ENCODE measurements around the gene OR10H1. TPM values are rescaled to one million over a fixed set of nuclear protein-coding genes. Genes with fewer than 3 reads are reported as not detected.
A peak's percentile ranks its signal among the peaks of the same experiment; 100 is the strongest.

The OR10H1 gene
- total and polyA plus RNA-seq, 4 donors, result under 0.01 TPM; not detected in 3

GRCh38 chr19:15812060-15812722, 3.3 kb downstream of the OR10H1 start:
- Histone ChIP-seq H3K36me3 (ENCODE audit: control insufficient read depth in 4 of 4, insufficient read depth in 3 of 4, low read depth in 1 of 4, low read length in 3 of 4) (no peaks in the 10 kb centered on the region), H3K27me3 (ENCODE audit: control insufficient read depth in 4 of 4, insufficient read depth in 4 of 4, low read length in 3 of 4) (peaks cover 0 to 9% (median 0%) of the 10 kb centered on the region in 4 donors), H3K9me3 (ENCODE audit: control insufficient read depth in 4 of 4, low read length in 3 of 4) (no peaks in the 10 kb centered on the region), H3K9ac (ENCODE audit: low read depth in 1 of 2, low read length in 2 of 2) (no peak overlapping the region), H3K4me1 (ENCODE audit: control insufficient read depth in 4 of 4, insufficient read depth in 4 of 4, low read length in 3 of 4) (no peaks in the 10 kb centered on the region), H3K4me3 (ENCODE audit: low read depth in 1 of 3, low read length in 3 of 3) (no peak overlapping the region), H3K27ac (ENCODE audit: low read depth in 1 of 2, low read length in 2 of 2) (no peak overlapping the region)
- WGBS, result 12% methylated on average over 6 of the region's 6 CpGs
- DNase-seq (ENCODE audit: low spot score), result no peak
- TF ChIP-seq EGR1 (IDR thresholded peaks at IDR 0.05; ENCODE audit: low read depth in 2 of 2), result no peak
- TF ChIP-seq ZBTB33 (IDR thresholded peaks at IDR 0.05), result no peak
- no peak for TF ChIP-seq YY1 (IDR thresholded peaks at IDR 0.05)
- TF ChIP-seq ATF3 (IDR thresholded peaks at IDR 0.05), result no peak
- peak; percentile 47 for TF ChIP-seq CTCF (IDR thresholded peaks at IDR 0.05; ENCODE audit: low read depth, low read length, missing input control)
- peak in 1 of 2 donors; percentile 89 for TF ChIP-seq RAD21 (IDR thresholded peaks at IDR 0.05)
- TF ChIP-seq GABPA (IDR thresholded peaks at IDR 0.05 in 1 of 2, conservative IDR thresholded peaks at IDR 0.05 in 1 of 2), result no peak
- TF ChIP-seq HNF4G (IDR thresholded peaks at IDR 0.05), result no peak
- TF ChIP-seq HNF4A (conservative IDR thresholded peaks at IDR 0.05), result no peak

- H3K4me3 ChIP-seq (ENCODE audit: low read depth in 1 of 3, low read length in 3 of 3), result no peak overlapping the region
- 76% methylated on average over 4 of the region's 4 CpGs for WGBS
- no peak overlapping the region for H3K27ac ChIP-seq (ENCODE audit: low read depth in 1 of 2, low read length in 2 of 2)
- H3K9ac ChIP-seq (ENCODE audit: low read depth in 1 of 2, low read length in 2 of 2), result no peak overlapping the region
- TF ChIP-seq REST (IDR thresholded peaks at IDR 0.05), result no peak
- no peak for TF ChIP-seq ATF3 (IDR thresholded peaks at IDR 0.05)
- TF ChIP-seq FOXA2 (IDR thresholded peaks at IDR 0.05), result no peak
- no peak for TF ChIP-seq GABPA (IDR thresholded peaks at IDR 0.05 in 1 of 2, conservative IDR thresholded peaks at IDR 0.05 in 1 of 2)
- TF ChIP-seq NR2F2 (IDR thresholded peaks at IDR 0.05), result no peak
- TF ChIP-seq ZBTB33 (IDR thresholded peaks at IDR 0.05), result no peak
- no peak for TF ChIP-seq HNF4G (IDR thresholded peaks at IDR 0.05)
- no peak for TF ChIP-seq MAX (IDR thresholded peaks at IDR 0.05)
- TF ChIP-seq CTCF (IDR thresholded peaks at IDR 0.05; ENCODE audit: low read depth, low read length, missing input control), result no peak
- no peak for TF ChIP-seq RXRA (IDR thresholded peaks at IDR 0.05)
- no peak for TF ChIP-seq TAF1 (conservative IDR thresholded peaks at IDR 0.05)
- no peak for TF ChIP-seq JUND (IDR thresholded peaks at IDR 0.05)
- no peaks in the 10 kb centered on the region for H3K9me3 ChIP-seq (ENCODE audit: control insufficient read depth in 4 of 4, low read length in 3 of 4)
- H3K4me1 ChIP-seq (ENCODE audit: control insufficient read depth in 4 of 4, insufficient read depth in 4 of 4, low read length in 3 of 4), result no peaks in the 10 kb centered on the region
- peaks cover 0 to 9% (median 0%) of the 10 kb centered on the region in 4 donors for H3K27me3 ChIP-seq (ENCODE audit: control insufficient read depth in 4 of 4, insufficient read depth in 4 of 4, low read length in 3 of 4)
- H3K36me3 ChIP-seq (ENCODE audit: control insufficient read depth in 4 of 4, insufficient read depth in 3 of 4, low read depth in 1 of 4, low read length in 3 of 4), result no peaks in the 10 kb centered on the region
- DNase-seq (ENCODE audit: low spot score), result no peak
Observed at GRCh38 chr19:15811476-15811875, 4.0 kb downstream of the OR10H1 start.

All from liver (tissue), 9 donors.